H9 (cell line): ENCODE measurements around the gene TNFRSF18. TPM values are rescaled to one million over a fixed set of nuclear protein-coding genes. Genes with fewer than 3 reads are reported as not detected.

Experiments used
- DNase-seq: peaks from one replicate; pipeline ENCODE4 v3.0.0-alpha.2; 2017
- H2AFZ ChIP-seq: one replicate; pipeline ENCODE4 v1.6.1; 2013; ENCODE audit warnings: mild to moderate bottlenecking, low read length, control low read depth, moderate library complexity
- H2AK5ac ChIP-seq: 2 replicates; pipeline ENCODE4 v1.6.1; 2013; ENCODE audit warnings: low read length, control low read depth, mixed read lengths; ENCODE audit not compliant: insufficient read length
- H2BK120ac ChIP-seq: one replicate; pipeline ENCODE4 v1.6.1; 2013; ENCODE audit warnings: low read depth, mild to moderate bottlenecking, low read length, control low read depth, inconsistent platforms; ENCODE audit not compliant: poor library complexity, severe bottlenecking
- H2BK12ac ChIP-seq: 2 replicates; pipeline ENCODE4 v1.6.1; 2013; ENCODE audit warnings: low read length, control low read depth, mixed read lengths, low read depth; ENCODE audit not compliant: insufficient read length
- H2BK15ac ChIP-seq: 2 replicates; pipeline ENCODE4 v1.6.1; 2013; ENCODE audit warnings: low read depth, low read length, control low read depth
- H2BK20ac ChIP-seq: one replicate; pipeline ENCODE4 v1.6.1; 2013; ENCODE audit warnings: low read depth, mild to moderate bottlenecking, low read length, control low read depth, inconsistent platforms; ENCODE audit not compliant: poor library complexity, severe bottlenecking
- H2BK5ac ChIP-seq: 2 replicates; pipeline ENCODE4 v1.6.1; 2013; ENCODE audit warnings: low read length, control low read depth, mixed read lengths; ENCODE audit not compliant: insufficient read length
- H3K14ac ChIP-seq: 2 replicates; pipeline ENCODE4 v1.6.1; 2013; ENCODE audit warnings: low read length, control low read depth; ENCODE audit not compliant: insufficient read depth
- H3K18ac ChIP-seq: 2 replicates; pipeline ENCODE4 v1.6.1; 2013; ENCODE audit warnings: low read depth, mild to moderate bottlenecking, mixed read lengths, low read length, control low read depth; ENCODE audit not compliant: insufficient read length
- H3K23ac ChIP-seq: 2 replicates; pipeline ENCODE4 v1.6.1; 2013; ENCODE audit warnings: low read length, control low read depth, mixed read lengths, low read depth; ENCODE audit not compliant: insufficient read length
- H3K23me2 ChIP-seq: 2 replicates; pipeline ENCODE4 v1.6.1; 2013; ENCODE audit warnings: low read depth, mild to moderate bottlenecking, mixed read lengths, low read length, control low read depth; ENCODE audit not compliant: insufficient read length, poor library complexity, severe bottlenecking
- H3K27ac ChIP-seq: 2 replicates; pipeline ENCODE4 v1.5.1; 2013; ENCODE audit warnings: low read length, control low read depth, mixed read lengths, low read depth; ENCODE audit not compliant: insufficient read length
- H3K27me3 ChIP-seq: 2 replicates; pipeline ENCODE4 v1.6.1; 2013; ENCODE audit warnings: low read length, control low read depth, inconsistent platforms; ENCODE audit not compliant: insufficient read depth
- H3K4ac ChIP-seq: 2 replicates; pipeline ENCODE4 v1.6.1; 2013; ENCODE audit warnings: low read depth, mild to moderate bottlenecking, control low read depth, inconsistent platforms, low read length, moderate library complexity
- H3K4me1 ChIP-seq: 2 replicates; pipeline ENCODE4 v1.6.1; 2013; ENCODE audit warnings: low read length, control low read depth, inconsistent platforms; ENCODE audit not compliant: insufficient read depth
- H3K4me2 ChIP-seq: 2 replicates; pipeline ENCODE4 v1.6.1; 2013; ENCODE audit warnings: low read length, control low read depth, mixed read lengths; ENCODE audit not compliant: insufficient read length, insufficient read depth
- H3K56ac ChIP-seq: 2 replicates; pipeline ENCODE4 v1.6.1; 2013; ENCODE audit warnings: low read depth, mild to moderate bottlenecking, mixed read lengths, low read length, control low read depth; ENCODE audit not compliant: insufficient read length
- H3K79me1 ChIP-seq: 2 replicates; pipeline ENCODE4 v1.6.1; 2013; ENCODE audit warnings: low read depth, mild to moderate bottlenecking, moderate library complexity, low read length, control low read depth, inconsistent platforms; ENCODE audit not compliant: insufficient read depth, poor library complexity, severe bottlenecking
- H3K79me2 ChIP-seq: 2 replicates; pipeline ENCODE4 v1.6.1; 2013; ENCODE audit warnings: low read length, control low read depth, inconsistent platforms; ENCODE audit not compliant: insufficient read depth
- H3K9ac ChIP-seq: 2 replicates; pipeline ENCODE4 v1.6.1; 2013; ENCODE audit warnings: low read length, control low read depth, mixed read lengths; ENCODE audit not compliant: insufficient read length; ENCODE audit errors: extremely low read depth
- H3K9me3 ChIP-seq: one replicate; pipeline ENCODE4 v1.6.1; 2013; ENCODE audit warnings: low read depth, low read length, inconsistent platforms; ENCODE audit not compliant: control insufficient read depth
- H3T11ph ChIP-seq: one replicate; pipeline ENCODE4 v1.6.1; 2013; ENCODE audit warnings: mild to moderate bottlenecking, low read length, control low read depth, inconsistent platforms
- H4K20me1 ChIP-seq: one replicate; pipeline ENCODE4 v1.6.1; 2013; ENCODE audit not compliant: control insufficient read depth, insufficient read length, insufficient read depth
- H4K5ac ChIP-seq: 2 replicates; pipeline ENCODE4 v1.6.1; 2013; ENCODE audit warnings: low read depth, mild to moderate bottlenecking, mixed read lengths, low read length, control low read depth; ENCODE audit not compliant: insufficient read length
- H4K8ac ChIP-seq: replicated peaks from 2 replicates; pipeline ENCODE4 v1.6.1; 2013; ENCODE audit warnings: low read length, control low read depth, mixed read lengths, low read depth; ENCODE audit not compliant: insufficient read length
- H4K91ac ChIP-seq: 2 replicates; pipeline ENCODE4 v1.6.1; 2013; ENCODE audit warnings: low read depth, mild to moderate bottlenecking, moderate library complexity, mixed read lengths, low read length, control low read depth; ENCODE audit not compliant: insufficient read length
- H3K27ac Mint-ChIP-seq, 3 experiments: 2 replicates in 2 of 3; 3 replicates in 1 of 3; pipeline ENCODE4 v1.8.0; 2020 to 2021; ENCODE audit warnings: mixed read lengths in 3 of 3, mild to moderate bottlenecking in 1 of 3, moderate library complexity in 1 of 3
- H3K27me3 Mint-ChIP-seq: 2 replicates; pipeline ENCODE4 v1.8.0; 2021; ENCODE audit warnings: low read depth, mild to moderate bottlenecking, moderate library complexity, mixed read lengths
- H3K36me3 Mint-ChIP-seq, 3 experiments: 2 replicates in 2 of 3; 3 replicates in 1 of 3; pipeline ENCODE4 v1.8.0; 2020 to 2021; ENCODE audit warnings: low read depth in 3 of 3, mixed read lengths in 3 of 3; ENCODE audit not compliant: insufficient read depth in 1 of 3
- H3K4me1 Mint-ChIP-seq, 2 experiments: 2 replicates each; pipeline ENCODE4 v1.8.0; 2020; ENCODE audit warnings: mixed read lengths in 2 of 2
- H3K4me3 Mint-ChIP-seq, 2 experiments: 2 replicates in 1 of 2; 3 replicates in 1 of 2; pipeline ENCODE4 v1.8.0; 2020 to 2021; ENCODE audit warnings: mild to moderate bottlenecking in 2 of 2, mixed read lengths in 2 of 2, moderate library complexity in 1 of 2
- H3K9me3 Mint-ChIP-seq, 2 experiments: 2 replicates in 1 of 2; 3 replicates in 1 of 2; pipeline ENCODE4 v1.8.0; 2020; ENCODE audit warnings: mild to moderate bottlenecking in 2 of 2, mixed read lengths in 2 of 2, moderate library complexity in 1 of 2
- whole genome bisulfite sequencing: extraction: QIAGEN DNeasy Blood & Tissue Kit; methylation state at CpG from one replicate; pipeline ENCODE4 v1.1.7; 2013; ENCODE audit warnings: missing lambda C conversion rate, low lambda C conversion rate, mixed read lengths; ENCODE audit not compliant: insufficient read length; ENCODE audit errors: extremely low coverage; 5-methylcytosine and 5-hydroxymethylcytosine counted together
- total RNA-seq: library from RNA; stranded (reverse); gene quantifications from 2 replicates; pipeline ENCODE4 v1.2.1, GENCODE V29; 2021
- TF ChIP-seq, protein P1 (sequence below): fragments of 200-600 bp; sonication (generic); conservative IDR thresholded peaks from 3 replicates; pipeline ENCODE4 v1.8.0; 2021; ENCODE audit warnings: antibody characterized with exemption, mild to moderate bottlenecking

The TNFRSF18 gene
- total RNA-seq, 1 experiment from 2014 or later: 2.0 TPM

GRCh38 chr1:1243807-1244191 is 37.4 kb upstream of the TNFRSF18 start:
- TF ChIP-seq, protein P1, sequence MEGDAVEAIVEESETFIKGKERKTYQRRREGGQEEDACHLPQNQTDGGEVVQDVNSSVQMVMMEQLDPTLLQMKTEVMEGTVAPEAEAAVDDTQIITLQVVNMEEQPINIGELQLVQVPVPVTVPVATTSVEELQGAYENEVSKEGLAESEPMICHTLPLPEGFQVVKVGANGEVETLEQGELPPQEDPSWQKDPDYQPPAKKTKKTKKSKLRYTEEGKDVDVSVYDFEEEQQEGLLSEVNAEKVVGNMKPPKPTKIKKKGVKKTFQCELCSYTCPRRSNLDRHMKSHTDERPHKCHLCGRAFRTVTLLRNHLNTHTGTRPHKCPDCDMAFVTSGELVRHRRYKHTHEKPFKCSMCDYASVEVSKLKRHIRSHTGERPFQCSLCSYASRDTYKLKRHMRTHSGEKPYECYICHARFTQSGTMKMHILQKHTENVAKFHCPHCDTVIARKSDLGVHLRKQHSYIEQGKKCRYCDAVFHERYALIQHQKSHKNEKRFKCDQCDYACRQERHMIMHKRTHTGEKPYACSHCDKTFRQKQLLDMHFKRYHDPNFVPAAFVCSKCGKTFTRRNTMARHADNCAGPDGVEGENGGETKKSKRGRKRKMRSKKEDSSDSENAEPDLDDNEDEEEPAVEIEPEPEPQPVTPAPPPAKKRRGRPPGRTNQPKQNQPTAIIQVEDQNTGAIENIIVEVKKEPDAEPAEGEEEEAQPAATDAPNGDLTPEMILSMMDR: no peak
- no peaks in the 10 kb centered on the region for H3K9me3 Mint-ChIP-seq
- Histone ChIP-seq H2BK120ac (no peak overlapping the region), H3T11ph (no peak overlapping the region), H3K23ac (no peak overlapping the region), H3K4me1 (no peaks in the 10 kb centered on the region), H2BK5ac (no peak overlapping the region), H3K79me2 (no peaks in the 10 kb centered on the region), H2AK5ac (no peak overlapping the region), H4K91ac (no peak overlapping the region), H3K4ac (no peak overlapping the region), H4K8ac (no peak overlapping the region), H3K18ac (no peak overlapping the region), H2BK15ac (no peak overlapping the region), H3K9ac (no peak overlapping the region), H3K56ac (no peak overlapping the region), H3K4me2 (no peak overlapping the region), H3K23me2 (no peaks in the 10 kb centered on the region), H3K27me3 (no peaks in the 10 kb centered on the region), H3K79me1 (no peaks in the 10 kb centered on the region), H3K27ac (no peak overlapping the region), H3K9me3 (no peaks in the 10 kb centered on the region), H2BK20ac (no peak overlapping the region), H2AFZ (no peak overlapping the region), H4K20me1 (no peaks in the 10 kb centered on the region), H2BK12ac (no peak overlapping the region), H3K14ac (no peak overlapping the region), H4K5ac (no peak overlapping the region)
- peaks cover 0 to 3% of the 10 kb centered on the region in 2 experiments; a peak in 2 of 4 replicates for H3K4me1 Mint-ChIP-seq
- H3K36me3 Mint-ChIP-seq: no peaks in the 10 kb centered on the region
- no peak overlapping the region for H3K4me3 Mint-ChIP-seq
- no CpG with 5 or more reads among the region's 23 CpGs for WGBS
- DNase-seq: no peak
- peaks cover 15% of the 10 kb centered on the region for H3K27me3 Mint-ChIP-seq
- H3K27ac Mint-ChIP-seq: no peak overlapping the region
